Activated naive CD4-positive, alpha-beta T cell (primary cell): ENCODE measurements around the gene C5AR2.
"Not testable (repeated sequence)": the region's sequence is repeated elsewhere in the genome, so short reads cannot be mapped to it uniquely, and the experiment has no call there.

Experiments
- DNase-seq, 4 experiments: peaks; one replicate each; lab custom pipeline; 2025; lab: John Stamatoyannopoulos, UW

Gene C5AR2

GRCh38 chr19:47363758-47364531 is 32.0 kb downstream of the C5AR2 start:
- DNase-seq = no peak

DNA sequence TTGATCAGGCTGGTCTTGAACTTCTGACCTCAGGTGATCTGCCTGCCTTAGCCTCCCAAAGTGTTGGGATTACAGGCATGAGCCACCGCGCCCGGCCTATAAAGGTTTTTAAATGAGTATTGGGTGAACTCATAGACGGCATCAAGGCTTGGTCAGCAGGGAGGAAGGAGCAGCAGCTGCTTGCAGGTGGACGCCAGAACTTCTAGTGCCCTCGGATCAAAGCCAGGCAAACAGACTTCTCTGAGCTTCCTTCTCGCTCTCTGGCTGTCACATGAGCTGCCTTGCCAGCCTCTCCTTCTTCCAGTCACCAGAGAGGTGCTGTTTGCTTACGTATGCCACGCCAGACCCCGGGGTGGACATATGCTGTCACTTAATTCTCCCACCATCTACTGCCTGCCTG is 33.5 kb downstream of the C5AR2 start:
- DNase-seq = not testable (repeated sequence)

GRCh38 chr19:47370045-47370611 is 38.2 kb downstream of the C5AR2 start:
- no peak for DNase-seq

DNA sequence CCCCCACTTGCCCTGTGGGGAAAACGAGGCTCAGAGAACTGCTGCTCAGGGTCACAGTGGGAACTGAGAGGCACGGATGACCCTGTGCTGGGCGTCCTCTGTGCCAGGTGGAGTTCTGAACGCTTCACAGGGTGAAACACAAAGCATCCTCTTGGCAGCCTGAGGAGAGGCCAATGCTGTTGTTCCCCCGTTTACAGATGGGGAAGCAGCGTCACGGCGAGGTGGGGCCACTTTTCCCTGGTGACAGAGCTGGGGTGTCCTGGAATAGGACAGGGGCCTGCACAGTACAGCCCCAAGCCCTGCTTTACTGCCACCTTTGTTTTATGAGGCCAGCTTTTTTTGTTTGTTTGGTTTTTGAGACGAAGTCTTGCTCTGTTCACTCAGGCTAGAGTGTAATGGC is 39.3 kb downstream of the C5AR2 start:
- no peak for DNase-seq

DNA sequence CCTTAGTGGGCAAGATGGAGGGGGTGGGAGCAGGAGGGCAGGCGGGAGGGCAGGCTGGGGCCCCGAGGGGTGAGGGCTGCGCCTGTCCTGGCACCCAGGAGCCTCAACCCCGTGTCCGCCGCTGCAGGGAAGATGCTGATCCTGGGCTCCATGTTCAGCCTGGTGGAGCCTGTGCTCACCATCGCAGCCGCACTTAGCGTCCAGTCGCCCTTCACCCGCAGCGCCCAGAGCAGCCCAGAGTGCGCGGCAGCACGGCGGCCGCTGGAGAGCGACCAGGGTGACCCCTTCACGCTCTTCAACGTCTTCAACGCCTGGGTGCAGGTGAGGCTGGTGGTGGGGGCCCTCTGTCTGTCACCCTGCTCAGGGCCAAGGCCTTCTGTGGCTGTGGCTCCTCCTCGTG is 40.6 kb downstream of the C5AR2 start:
- no peak for DNase-seq

GRCh38 chr19:47373246-47374240 is 41.6 kb downstream of the C5AR2 start:
- DNase-seq = no peak

DNA sequence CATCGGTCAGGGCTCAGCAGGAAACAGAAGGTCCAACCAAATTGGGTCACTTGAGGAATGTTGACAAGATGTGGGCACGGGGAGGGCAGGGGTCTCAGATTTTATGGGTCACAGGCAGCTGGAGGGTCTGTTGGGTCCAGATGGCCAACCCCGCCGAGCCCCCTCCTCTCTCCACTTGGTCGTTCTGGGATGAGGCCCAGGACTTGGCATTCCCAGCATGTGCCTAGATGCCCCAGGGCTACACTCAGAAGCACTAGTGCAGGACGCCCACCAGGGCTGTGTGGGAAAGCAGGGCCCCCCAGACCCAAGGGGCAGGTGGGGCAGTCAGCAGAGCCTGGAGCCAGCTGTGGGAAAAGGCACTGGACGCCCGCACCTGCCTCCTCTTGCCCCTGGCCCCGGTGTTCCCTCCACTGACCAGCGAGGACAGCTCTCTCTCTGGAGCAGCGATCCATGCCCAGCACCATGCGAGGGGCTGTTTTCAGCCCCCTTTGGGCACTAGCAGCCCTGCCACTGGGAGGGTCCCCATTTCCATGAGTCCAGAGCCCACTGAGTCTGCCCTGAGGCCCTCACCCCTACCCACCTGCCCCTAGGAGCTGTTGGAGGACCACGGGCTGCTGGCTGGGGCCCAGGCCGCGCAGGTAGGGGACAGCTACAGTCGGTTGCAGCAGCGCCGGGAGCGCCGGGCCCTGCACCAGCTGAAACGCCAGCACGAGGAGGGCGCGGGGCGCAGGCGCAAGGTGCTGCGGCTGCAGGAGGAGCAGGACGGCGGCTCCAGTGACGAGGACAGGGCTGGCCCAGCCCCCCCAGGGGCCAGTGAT is 43.1 kb downstream of the C5AR2 start:
- no peak for DNase-seq

DNA sequence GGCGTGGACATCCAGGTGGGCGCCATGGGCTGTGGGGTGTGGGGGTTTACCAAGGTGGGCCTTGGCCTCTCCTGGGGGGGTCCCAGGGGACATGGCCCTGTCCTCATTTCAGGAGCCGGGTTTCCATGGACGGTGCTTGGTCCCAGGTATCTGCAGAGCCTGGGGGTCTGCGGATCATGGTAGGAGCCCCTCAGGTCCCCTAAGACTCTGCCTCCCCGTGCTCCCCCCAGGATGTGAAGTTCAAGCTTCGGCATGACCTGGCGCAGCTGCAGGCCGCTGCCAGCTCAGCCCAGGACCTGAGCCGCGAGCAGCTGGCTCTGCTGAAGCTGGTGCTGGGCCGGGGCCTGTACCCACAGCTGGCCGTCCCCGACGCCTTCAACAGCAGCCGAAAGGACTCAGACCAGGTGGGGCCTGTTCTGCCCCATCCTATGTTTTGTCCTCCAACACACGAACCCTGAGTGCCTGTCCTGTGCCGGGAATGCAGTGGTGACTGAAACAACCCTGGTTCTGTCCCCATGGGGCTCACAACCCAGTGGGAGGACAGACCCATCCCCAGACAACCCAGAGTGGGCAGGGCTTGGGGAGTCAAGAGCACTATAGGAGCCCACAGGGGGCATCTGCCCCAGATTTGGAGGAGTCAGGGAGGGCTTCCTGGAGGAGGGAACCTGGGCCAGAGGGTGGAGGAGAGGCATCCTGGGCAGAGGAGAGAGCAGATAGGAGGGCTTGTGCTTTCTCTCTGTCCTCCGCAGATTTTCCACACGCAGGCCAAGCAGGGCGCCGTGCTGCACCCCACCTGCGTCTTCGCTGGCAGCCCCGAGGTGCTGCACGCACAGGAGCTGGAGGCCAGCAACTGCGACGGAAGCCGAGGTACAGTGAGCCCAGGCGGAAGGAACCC is 44.0 kb downstream of the C5AR2 start:
- no peak for DNase-seq

DNA sequence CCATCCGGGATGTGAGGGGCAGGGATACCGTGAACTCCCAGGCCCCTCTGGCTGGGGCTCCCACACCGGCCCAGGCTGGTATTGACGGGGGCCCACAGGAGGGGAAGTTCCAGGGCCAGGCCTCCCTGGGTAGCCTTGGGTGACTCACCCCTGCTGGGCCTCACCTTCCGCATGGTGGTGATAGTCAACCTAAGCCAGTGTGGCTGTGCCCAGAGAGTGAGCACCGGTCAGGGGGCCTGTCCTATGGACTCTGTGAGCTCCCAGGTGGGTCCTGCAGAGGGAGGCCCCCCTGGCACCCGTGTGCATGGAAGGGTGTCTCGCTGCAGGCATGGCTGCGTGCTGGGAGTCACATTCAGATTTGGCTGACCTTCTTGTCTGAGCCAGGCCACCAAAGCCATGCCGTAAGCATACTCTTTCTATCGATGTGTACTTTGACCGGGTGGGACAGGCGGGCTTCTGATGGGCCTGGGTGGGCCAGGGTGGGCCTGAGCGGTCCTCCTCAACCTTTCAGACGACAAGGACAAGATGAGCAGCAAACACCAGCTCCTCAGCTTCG is 44.7 kb downstream of the C5AR2 start:
- DNase-seq = no peak

DNA sequence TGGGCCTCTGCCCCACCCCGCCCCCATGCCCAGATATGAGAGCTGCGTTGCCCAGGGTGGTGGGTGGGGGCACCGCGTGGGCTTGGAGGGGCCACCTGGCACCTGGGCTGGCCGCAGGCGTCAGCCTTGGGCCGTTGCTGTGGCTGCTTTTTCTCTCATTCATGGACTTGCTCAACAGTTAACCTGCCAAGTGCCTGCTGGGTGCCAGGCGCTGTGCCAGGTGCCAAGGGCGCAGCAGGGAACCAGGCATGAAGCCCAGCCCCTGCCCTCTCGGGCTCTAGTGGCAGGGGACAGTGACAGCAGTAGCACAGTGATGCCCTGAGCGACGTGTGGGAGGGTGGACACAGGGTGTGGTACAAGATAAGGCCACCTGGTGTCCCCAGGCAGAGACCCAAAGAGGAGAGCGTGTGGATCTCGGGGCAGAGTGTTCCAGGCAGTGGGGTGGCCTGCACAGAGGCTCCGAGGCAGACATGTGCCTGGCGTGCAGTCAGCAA is 45.3 kb downstream of the C5AR2 start:
- no peak for DNase-seq

DNA sequence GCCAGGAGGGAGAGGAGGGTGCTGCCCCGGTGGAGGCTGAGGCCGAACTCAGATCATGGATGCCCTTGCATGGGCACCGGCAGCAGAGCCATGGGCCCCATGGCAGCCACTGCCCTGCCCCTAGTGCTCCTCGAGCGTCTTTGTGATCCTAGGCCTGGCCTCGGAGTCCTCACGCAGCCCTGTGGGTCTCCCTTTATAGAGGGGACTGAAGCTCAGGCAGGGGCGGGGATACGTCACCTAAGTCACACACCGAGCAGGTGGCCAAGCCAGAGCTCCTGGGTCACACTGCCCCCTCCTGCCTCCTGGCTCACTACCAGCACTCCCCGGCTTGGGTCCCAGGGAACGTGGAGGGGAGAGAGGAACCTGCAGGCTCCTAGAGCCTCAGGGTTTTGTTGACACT is 45.8 kb downstream of the C5AR2 start:
- no peak for DNase-seq

GRCh38 chr19:47378246-47378645 is 46.3 kb downstream of the C5AR2 start:
- no peak for DNase-seq

- DNase-seq = no peak
Observed at GRCh38 chr19:47379381-47379938, 47.5 kb downstream of the C5AR2 start.

- DNase-seq = no peak
Observed at GRCh38 chr19:47380559-47380958, 48.6 kb downstream of the C5AR2 start.

- no peak for DNase-seq
Observed at GRCh38 chr19:47381121-47381520, 49.1 kb downstream of the C5AR2 start.

- DNase-seq = peak in 1 of 4 experiments; percentile 10
Observed at GRCh38 chr19:47381653-47382279, 49.8 kb downstream of the C5AR2 start.

DNA sequence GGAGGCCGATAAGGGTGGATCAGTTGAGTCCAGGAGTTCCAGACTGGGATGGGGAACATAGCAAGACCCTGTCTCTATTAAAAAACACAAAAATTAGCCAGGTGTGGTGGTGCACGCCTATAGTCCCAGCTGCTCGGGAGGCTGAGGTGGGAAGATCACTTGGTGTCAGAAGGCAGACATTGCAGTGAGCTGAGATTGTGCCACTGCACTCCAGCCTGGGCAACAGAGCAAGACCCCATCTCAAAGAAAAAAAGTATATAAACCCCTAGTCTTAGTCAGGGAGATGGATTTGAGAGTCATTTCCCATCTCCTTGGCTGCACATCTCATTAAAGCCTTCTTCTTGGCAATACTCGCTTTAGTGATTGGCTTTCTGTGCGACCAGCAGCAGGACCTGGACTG is 51.9 kb downstream of the C5AR2 start:
- DNase-seq = not testable (repeated sequence)

DNA sequence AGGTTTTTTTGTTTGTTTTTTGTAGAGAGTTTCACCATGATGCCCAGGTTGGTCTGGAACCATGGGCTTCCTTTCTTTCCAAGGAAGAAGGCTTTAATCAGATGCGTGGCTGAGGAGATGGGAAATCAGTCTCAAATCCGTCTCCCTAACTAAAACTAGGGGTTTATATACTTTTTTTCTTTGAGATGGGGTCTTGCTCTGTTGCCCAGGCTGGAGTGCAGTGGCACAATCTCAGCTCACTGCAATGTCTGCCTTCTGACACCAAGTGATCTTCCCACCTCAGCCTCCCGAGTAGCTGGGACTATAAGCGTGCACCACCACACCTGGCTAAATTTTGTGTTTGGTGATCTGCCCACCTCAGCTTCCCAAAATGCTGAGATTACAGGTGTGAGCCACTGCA is 52.6 kb downstream of the C5AR2 start:
- not testable (repeated sequence) for DNase-seq

DNA sequence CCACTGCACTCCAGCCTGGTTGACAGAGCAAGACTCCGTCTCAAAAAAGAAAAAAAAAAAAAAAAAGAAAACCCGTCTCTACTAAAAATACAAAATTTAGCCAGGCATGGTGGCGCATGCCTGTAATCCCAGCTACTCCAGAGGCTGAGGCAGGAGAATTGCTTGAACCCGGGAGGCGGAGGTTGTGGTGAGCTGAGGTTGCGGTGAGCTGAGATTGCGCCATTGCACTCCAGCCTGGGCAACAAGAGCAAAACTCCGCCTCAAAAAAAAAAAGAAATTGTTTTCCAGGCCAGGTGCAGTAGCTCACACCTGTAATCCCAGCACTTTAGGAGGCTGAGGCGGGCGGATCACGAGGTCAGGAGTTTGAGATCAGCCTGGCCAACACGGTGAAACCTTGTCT is 54.6 kb downstream of the C5AR2 start:
- DNase-seq = not testable (repeated sequence)
